ENCODE results near the gene DST.
"Not testable (repeated sequence)": the region's sequence is repeated elsewhere in the genome, so short reads cannot be mapped to it uniquely, and the experiment has no call there.

DST gene

GRCh38 chr6:56663344-56663743 lies 20.7 kb upstream of the DST start:
- DNase-seq (ENCODE audit: low read depth in 4 of 4, low spot score in 1 of 4) = no peak

- not testable (repeated sequence) for DNase-seq (ENCODE audit: low read depth in 4 of 4, low spot score in 1 of 4)
Observed at GRCh38 chr6:56661338-56661737, 18.6 kb upstream of the DST start.

GRCh38 chr6:56660381-56660730 lies 17.7 kb upstream of the DST start:
- DNase-seq (ENCODE audit: low read depth in 4 of 4, low spot score in 1 of 4) = no peak

- DNase-seq (ENCODE audit: low read depth in 4 of 4, low spot score in 1 of 4) = no peak
Observed at GRCh38 chr6:56659721-56660380, 17.2 kb upstream of the DST start.

GRCh38 chr6:56658326-56658725 lies 15.6 kb upstream of the DST start:
- no peak for DNase-seq (ENCODE audit: low read depth in 4 of 4, low spot score in 1 of 4)

- no peak for DNase-seq (ENCODE audit: low read depth in 4 of 4, low spot score in 1 of 4)
Observed at GRCh38 chr6:56657354-56657753, 14.7 kb upstream of the DST start.

GRCh38 chr6:56656466-56656865 lies 13.8 kb upstream of the DST start:
- DNase-seq (ENCODE audit: low read depth in 4 of 4, low spot score in 1 of 4) = no peak

- no peak for DNase-seq (ENCODE audit: low read depth in 4 of 4, low spot score in 1 of 4)
Observed at GRCh38 chr6:56655996-56656395, 13.3 kb upstream of the DST start.

- DNase-seq (ENCODE audit: low read depth in 4 of 4, low spot score in 1 of 4) = no peak
Observed at GRCh38 chr6:56655249-56655648, 12.6 kb upstream of the DST start.

GRCh38 chr6:56652994-56653393 lies 10.3 kb upstream of the DST start:
- no peak for DNase-seq (ENCODE audit: low read depth in 4 of 4, low spot score in 1 of 4)

- no peak for DNase-seq (ENCODE audit: low read depth in 4 of 4, low spot score in 1 of 4)
Observed at GRCh38 chr6:56652231-56652630, 9.5 kb upstream of the DST start.

GRCh38 chr6:56650191-56650590 lies 7.5 kb upstream of the DST start:
- no peak for DNase-seq (ENCODE audit: low read depth in 4 of 4, low spot score in 1 of 4)

- DNase-seq (ENCODE audit: low read depth in 4 of 4, low spot score in 1 of 4) = no peak
Observed at GRCh38 chr6:56649782-56650181, 7.1 kb upstream of the DST start.

GRCh38 chr6:56649053-56649769 lies 6.5 kb upstream of the DST start:
- DNase-seq (ENCODE audit: low read depth in 4 of 4, low spot score in 1 of 4) = no peak

GRCh38 chr6:56647172-56647762 lies 4.6 kb upstream of the DST start:
- DNase-seq (ENCODE audit: low read depth in 4 of 4, low spot score in 1 of 4) = no peak

- DNase-seq (ENCODE audit: low read depth in 4 of 4, low spot score in 1 of 4) = no peak
Observed at GRCh38 chr6:56644366-56644765, 1.7 kb upstream of the DST start.

- DNase-seq (ENCODE audit: low read depth in 4 of 4, low spot score in 1 of 4) = no peak
Observed at GRCh38 chr6:56643379-56644089, 845 bp upstream of the DST start.

- no peak for DNase-seq (ENCODE audit: low read depth in 4 of 4, low spot score in 1 of 4)
Observed at GRCh38 chr6:56640374-56640773, 2.3 kb downstream of the DST start.

GRCh38 chr6:56638760-56639159 lies 3.9 kb downstream of the DST start:
- DNase-seq (ENCODE audit: low read depth in 4 of 4, low spot score in 1 of 4) = no peak

GRCh38 chr6:56637640-56638039 lies 5.0 kb downstream of the DST start:
- DNase-seq (ENCODE audit: low read depth in 4 of 4, low spot score in 1 of 4) = no peak

GRCh38 chr6:56628105-56628504 lies 14.6 kb downstream of the DST start:
- no peak for DNase-seq (ENCODE audit: low read depth in 4 of 4, low spot score in 1 of 4)

- DNase-seq (ENCODE audit: low read depth in 4 of 4, low spot score in 1 of 4) = no peak
Observed at GRCh38 chr6:56625356-56625755, 17.3 kb downstream of the DST start.

Measured in stimulated activated CD4-positive, alpha-beta T cell treated with anti-CD3 and anti-CD28 coated beads, Interleukin-1b, Interleukin-23, amount 100 ng/mL, for 24 hours (primary cell).